HAP-1 (cell line): Measurements from ENCODE around the gene KPNB1.

Experiments used
- DNase-seq, 2 experiments: peaks; one replicate each; pipeline ENCODE4 v3.0.0-alpha.2; 2016 to 2020; ENCODE audit warnings: low spot score in 2 of 2
- H3K27me3 ChIP-seq: fragments of 250-450 bp; sonication (Bioruptor Pico); 2 replicates; pipeline ENCODE4 v1.5.1; 2020; ENCODE audit warnings: low read depth, mild to moderate bottlenecking, moderate library complexity
- H3K36me3 ChIP-seq: fragments of 250-450 bp; sonication (Bioruptor Pico); replicated peaks from 2 replicates; pipeline ENCODE4 v1.5.1; 2020; ENCODE audit warnings: mild to moderate bottlenecking
- H3K4me1 ChIP-seq: fragments of 250-450 bp; sonication (Bioruptor Pico); 2 replicates; pipeline ENCODE4 v1.5.1; 2020; ENCODE audit warnings: mild to moderate bottlenecking
- H3K4me3 ChIP-seq: fragments of 250-450 bp; sonication (Bioruptor Pico); 2 replicates; pipeline ENCODE4 v1.5.1; 2020; ENCODE audit warnings: mild to moderate bottlenecking, moderate library complexity
- H3K9me3 ChIP-seq: fragments of 250-450 bp; sonication (Bioruptor Pico); 2 replicates; pipeline ENCODE4 v1.5.1; 2020; ENCODE audit warnings: mild to moderate bottlenecking, moderate library complexity
- in situ Hi-C: fragments of 300-500 bp; cut with MboI; formaldehyde crosslinking; loops from 3 replicates; pipeline ENCODE4 v1.14.3; 2020; ENCODE audit warnings: low sequenced_read_pairs, inconsistent platforms, mixed read lengths

Gene KPNB1

DNA sequence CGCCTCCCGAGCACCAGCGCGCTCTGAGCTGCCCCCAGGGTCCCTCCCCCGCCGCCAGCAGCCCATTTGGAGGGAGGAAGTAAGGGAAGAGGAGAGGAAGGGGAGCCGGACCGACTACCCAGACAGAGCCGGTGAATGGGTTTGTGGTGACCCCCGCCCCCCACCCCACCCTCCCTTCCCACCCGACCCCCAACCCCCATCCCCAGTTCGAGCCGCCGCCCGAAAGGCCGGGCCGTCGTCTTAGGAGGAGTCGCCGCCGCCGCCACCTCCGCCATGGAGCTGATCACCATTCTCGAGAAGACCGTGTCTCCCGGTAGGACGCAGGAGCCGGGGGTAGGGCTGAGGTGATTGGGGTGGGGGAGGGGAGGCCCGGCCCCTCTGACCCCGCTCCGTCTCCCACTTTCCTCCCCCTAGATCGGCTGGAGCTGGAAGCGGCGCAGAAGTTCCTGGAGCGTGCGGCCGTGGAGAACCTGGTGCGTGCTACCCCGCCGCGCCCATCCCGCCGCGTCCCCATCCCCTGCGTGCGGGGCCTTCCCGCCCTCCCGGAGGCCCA lies 329 bp downstream of the KPNB1 start:
- Histone ChIP-seq H3K4me3 (peak overlapping the region; percentile 81), H3K27me3 (no peaks in the 10 kb centered on the region), H3K4me1 (peaks cover 28% of the 10 kb centered on the region), H3K9me3 (no peaks in the 10 kb centered on the region), H3K36me3 (peaks cover 44% of the 10 kb centered on the region)
- in situ Hi-C loops, result loop anchor here (25.0 kb wide), 1 partner anchor 938 kb away; no protein-coding TSS in a partner anchor
- DNase-seq, result no peak

DNA sequence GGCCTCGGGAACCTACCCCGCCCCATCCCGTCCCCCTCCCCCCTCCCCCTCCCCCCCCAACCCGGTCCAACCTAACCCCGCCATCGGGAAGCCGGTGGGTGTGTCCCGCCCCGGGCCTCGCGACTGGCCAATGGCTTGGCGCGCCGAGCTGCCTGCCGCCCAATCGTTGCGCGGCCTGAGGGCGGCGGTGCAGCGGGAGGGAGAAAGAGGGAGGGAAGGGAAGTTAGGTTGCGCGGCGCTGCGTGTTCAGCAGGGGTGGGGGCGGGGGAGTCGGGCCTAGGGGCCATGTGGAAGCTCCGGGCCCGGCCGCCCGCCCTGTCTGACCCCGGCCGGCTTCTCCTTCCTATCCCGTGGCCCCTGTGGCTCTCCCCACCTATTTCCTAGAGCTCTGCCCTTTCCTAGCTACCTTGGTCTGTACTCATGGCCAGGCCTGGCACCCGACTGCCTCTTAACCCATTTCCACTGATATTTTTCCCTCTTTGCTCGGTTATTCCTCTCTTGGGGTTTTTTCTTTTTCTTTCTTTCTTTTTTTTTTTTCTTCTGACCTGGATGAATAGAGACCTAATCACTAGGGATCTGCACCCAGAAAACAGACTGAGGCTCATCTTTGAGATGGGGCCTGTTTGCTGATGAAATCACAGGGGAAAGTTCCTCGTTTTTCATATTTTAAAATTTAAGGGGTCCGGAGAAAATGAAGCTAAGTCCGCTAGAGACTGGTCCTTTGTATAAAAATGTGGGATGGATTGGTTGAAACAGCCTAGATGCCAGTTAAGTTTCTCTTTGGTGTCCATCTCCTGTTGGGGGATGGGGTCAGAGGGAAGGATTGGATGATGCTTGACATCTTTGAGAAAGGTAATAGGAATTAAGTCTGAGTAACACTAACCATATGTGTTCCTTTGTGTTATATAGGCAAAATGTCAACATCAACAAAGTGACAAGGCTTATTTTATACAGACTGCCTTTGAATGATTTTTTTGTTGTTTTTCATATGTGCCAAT lies 1.1 kb downstream of the KPNB1 start:
- no peaks in the 10 kb centered on the region for H3K27me3 ChIP-seq
- DNase-seq, result peak; percentile 95 to 98
- peak overlapping the region; percentile 81 for H3K4me3 ChIP-seq
- H3K9me3 ChIP-seq, result no peaks in the 10 kb centered on the region
- in situ Hi-C loops, result no loop called here
- peaks cover 52% of the 10 kb centered on the region for H3K36me3 ChIP-seq
- peaks cover 28% of the 10 kb centered on the region for H3K4me1 ChIP-seq

DNA sequence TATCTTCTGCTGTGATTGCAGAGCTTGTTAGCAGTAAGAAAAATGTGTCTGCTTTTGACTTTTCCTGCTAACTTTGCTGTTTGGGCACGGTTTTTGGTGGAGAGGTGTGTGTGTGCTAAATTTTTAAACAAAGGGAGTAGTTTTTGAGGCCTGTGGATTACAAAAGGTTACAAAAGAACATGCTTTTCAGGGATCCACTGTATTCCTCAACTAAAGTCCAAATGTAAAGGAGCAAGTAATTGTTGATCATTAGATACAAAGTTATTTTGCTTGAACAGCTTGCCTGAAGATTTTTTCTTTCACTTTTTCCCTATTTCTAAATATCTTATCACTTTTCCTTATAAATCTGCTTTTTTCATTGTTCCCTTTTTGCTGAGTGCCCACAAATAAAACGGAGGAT lies 2.0 kb downstream of the KPNB1 start:
- H3K36me3 ChIP-seq, result peaks cover 61% of the 10 kb centered on the region
- in situ Hi-C loops, result no loop called here
- peaks cover 28% of the 10 kb centered on the region for H3K4me1 ChIP-seq
- H3K9me3 ChIP-seq, result no peaks in the 10 kb centered on the region
- peak overlapping the region; percentile 81; the same call in 1 of the 2 replicates for H3K4me3 ChIP-seq
- DNase-seq, result no peak
- no peaks in the 10 kb centered on the region for H3K27me3 ChIP-seq

DNA sequence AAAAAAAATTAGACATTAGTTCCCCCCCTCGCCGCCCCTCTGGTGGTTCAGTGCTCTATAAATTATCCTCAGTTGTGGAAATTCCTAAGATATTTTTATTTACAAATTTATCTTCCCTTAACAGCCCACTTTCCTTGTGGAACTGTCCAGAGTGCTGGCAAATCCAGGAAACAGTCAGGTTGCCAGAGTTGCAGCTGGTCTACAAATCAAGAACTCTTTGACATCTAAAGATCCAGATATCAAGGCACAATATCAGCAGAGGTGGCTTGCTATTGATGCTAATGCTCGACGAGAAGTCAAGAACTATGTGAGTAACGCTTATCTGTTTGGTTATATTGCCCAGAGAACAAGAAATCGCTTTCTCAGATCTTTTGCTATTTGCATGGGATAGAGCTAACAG lies 2.9 kb downstream of the KPNB1 start:
- Histone ChIP-seq H3K36me3 (peaks cover 69% of the 10 kb centered on the region), H3K4me1 (peaks cover 28% of the 10 kb centered on the region)
- in situ Hi-C loops, result no loop called here

DNA sequence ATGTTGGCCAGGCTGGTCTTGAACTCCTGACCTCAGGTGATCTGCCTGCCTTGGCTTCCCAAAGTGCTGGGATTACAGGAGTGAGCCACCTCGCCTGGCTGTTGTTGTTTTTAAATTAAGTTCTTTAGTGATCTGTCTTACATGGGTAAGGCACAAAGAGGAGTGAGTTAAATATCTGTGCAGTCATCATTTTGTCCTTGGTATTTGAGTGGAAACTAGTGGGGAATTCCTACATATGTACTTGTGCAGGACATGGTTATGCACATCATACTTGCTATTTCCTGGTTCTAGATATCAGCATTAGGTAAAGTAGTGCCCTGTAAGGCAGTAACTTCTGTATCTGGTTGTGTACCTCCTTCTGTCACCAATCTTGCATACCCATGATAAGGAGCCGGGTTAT lies 3.7 kb downstream of the KPNB1 start:
- Histone ChIP-seq H3K27me3 (no peaks in the 10 kb centered on the region), H3K4me3 (no peak overlapping the region), H3K36me3 (peaks cover 78% of the 10 kb centered on the region), H3K4me1 (peaks cover 27% of the 10 kb centered on the region), H3K9me3 (no peaks in the 10 kb centered on the region)
- no peak for DNase-seq
- in situ Hi-C loops, result no loop called here

More for the DNA sequence above, 2.9 kb downstream of the KPNB1 start:
- H3K27me3 ChIP-seq, result no peaks in the 10 kb centered on the region
- no peaks in the 10 kb centered on the region for H3K9me3 ChIP-seq
- DNase-seq, result no peak
- no peak overlapping the region for H3K4me3 ChIP-seq

DNA sequence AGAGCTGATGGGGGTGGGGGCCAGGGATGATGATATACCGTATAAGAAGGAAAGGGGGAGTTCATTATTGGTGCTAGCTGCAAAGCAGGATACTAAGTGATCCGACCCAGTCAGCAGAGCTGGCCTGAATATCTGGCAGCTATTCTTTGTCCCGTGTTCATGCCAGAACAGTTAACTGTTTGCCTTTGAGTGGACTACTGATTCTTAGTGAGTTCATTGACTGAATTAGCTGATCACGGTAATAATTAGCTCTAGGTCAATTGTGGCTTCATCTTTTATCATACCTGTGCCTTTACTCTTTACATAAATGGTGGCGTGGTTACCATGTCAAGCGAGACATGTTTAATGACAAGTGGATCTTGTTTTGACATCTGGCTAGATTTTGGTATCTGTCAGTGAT lies 5.3 kb downstream of the KPNB1 start:
- H3K9me3 ChIP-seq, result no peaks in the 10 kb centered on the region
- H3K4me3 ChIP-seq, result no peak overlapping the region
- H3K27me3 ChIP-seq, result no peaks in the 10 kb centered on the region
- peaks cover 93% of the 10 kb centered on the region for H3K36me3 ChIP-seq
- H3K4me1 ChIP-seq, result peaks cover 23% of the 10 kb centered on the region
- in situ Hi-C loops, result no loop called here
- DNase-seq, result no peak

DNA sequence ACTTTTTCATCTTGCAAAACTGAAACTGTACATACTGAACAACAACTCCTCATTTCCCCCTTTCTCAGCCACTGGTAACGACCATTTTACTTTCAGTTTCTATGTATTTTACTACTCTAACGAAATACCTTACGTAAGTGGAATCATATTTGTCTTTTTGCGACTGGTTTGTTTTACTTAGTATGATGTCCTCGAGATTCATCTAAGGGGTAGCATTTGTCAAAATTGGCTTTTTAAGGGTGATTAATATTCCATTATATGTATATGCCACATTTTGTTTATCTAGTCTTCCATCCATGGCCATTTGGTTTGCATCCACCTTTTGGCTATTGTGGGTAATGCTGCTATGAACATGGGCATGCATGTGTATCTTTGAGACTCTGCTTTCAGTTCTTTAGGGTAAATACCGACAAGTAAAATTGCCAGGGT lies 10.4 kb downstream of the KPNB1 start:
- H3K27me3 ChIP-seq, result no peaks in the 10 kb centered on the region
- no peaks in the 10 kb centered on the region for H3K9me3 ChIP-seq
- DNase-seq, result no peak
- peaks cover 96% of the 10 kb centered on the region for H3K36me3 ChIP-seq
- peaks cover 13% of the 10 kb centered on the region for H3K4me1 ChIP-seq
- in situ Hi-C loops, result no loop called here
- H3K4me3 ChIP-seq, result no peak overlapping the region

DNA sequence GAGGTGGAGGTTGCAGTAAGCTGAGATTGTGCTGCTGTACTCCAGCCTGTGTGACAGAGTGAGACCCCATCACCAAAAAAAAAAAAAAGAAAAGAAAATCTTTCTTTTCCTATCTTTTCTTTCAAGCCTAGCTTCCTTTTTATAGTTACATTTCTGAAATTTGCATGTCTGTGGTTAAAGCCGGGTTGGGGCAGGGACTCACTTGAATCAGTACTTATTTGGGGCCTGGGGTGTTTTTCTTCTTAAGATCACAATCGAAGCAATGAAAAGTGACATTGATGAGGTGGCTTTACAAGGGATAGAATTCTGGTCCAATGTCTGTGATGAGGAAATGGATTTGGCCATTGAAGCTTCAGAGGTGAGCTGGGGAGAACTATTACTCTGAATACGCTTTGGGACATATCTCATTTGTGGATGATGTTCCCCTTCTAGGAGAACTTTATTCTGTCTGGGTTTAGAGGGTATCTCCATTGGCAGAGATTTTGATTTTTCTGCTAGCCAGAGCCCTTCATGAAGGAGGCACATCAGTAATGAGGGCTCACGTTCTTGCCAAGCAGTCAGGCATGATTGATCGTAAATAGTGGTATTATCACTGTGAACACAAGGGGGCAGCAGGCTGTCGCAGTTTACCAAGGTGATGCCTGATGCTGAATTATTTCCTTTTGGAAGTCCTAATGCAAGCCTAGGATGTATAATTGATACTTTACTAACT lies 14.3 kb downstream of the KPNB1 start:
- Histone ChIP-seq H3K4me3 (no peak overlapping the region), H3K4me1 (peaks cover 22% of the 10 kb centered on the region), H3K9me3 (no peaks in the 10 kb centered on the region), H3K27me3 (no peaks in the 10 kb centered on the region), H3K36me3 (peaks cover 93% of the 10 kb centered on the region)
- peak; percentile 49 to 76 for DNase-seq
- in situ Hi-C loops, result no loop called here

DNA sequence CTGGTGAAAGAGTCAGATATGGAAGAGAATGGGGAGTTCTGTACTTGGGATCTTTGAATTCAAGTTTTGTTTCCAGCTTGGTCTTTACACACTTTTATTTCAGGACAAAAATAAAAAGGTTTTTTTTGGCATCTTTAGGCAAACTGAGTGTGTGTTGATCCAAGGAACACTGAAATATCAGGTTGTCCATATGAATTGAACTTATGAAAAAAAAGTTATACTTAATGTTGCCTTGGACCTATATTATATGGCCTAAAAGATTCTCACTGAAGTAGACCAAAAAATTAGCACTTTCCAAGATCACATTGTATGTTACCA lies 14.9 kb downstream of the KPNB1 start:
- H3K4me3 ChIP-seq, result no peak overlapping the region
- DNase-seq, result no peak

DNA sequence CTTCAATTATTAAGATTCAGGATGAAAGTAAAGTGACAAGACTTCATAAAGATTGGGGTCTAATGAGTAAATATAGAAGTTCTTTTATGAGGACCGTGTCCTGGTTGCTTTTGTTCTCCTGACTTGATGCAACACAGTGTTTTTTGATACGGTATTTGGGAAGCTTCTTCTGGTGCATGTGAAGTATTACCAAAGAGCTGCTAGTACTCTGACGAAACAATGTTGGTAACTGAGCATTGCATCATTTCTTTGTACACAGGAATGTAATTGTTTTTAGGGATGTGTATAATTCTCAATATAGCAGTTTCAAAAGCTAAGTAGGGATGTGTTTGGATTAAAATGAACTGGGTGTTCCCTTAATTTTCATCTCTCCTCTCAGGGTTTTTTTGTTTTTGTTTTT lies 15.9 kb downstream of the KPNB1 start:
- Histone ChIP-seq H3K36me3 (peaks cover 93% of the 10 kb centered on the region), H3K9me3 (no peaks in the 10 kb centered on the region), H3K4me3 (no peak overlapping the region), H3K4me1 (peaks cover 19% of the 10 kb centered on the region), H3K27me3 (no peaks in the 10 kb centered on the region)
- in situ Hi-C loops, result no loop called here
- no peak for DNase-seq

More for the DNA sequence above, 14.9 kb downstream of the KPNB1 start:
- no peaks in the 10 kb centered on the region for H3K27me3 ChIP-seq
- H3K9me3 ChIP-seq, result no peaks in the 10 kb centered on the region
- peaks cover 93% of the 10 kb centered on the region for H3K36me3 ChIP-seq
- in situ Hi-C loops, result no loop called here
- H3K4me1 ChIP-seq, result peaks cover 22% of the 10 kb centered on the region

DNA sequence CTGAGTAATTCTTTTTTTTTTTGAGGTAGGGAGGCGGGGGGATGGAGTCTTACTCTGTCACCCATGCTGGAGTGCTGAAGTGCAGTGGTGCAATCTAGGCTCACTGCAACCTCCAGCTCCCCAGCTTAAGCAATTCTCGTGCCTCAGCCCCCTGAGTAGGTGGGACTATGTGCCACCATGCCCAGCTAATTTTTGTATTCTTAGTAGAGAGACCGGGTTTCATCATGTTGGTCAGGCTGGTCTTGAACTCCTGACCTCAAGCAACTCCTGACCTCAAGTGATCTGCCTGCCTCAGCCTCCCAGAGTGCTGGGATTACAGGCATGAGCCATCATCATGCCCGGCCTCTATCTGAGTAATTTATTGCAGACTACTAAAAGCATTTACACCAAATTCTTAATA lies 19.4 kb downstream of the KPNB1 start:
- no peaks in the 10 kb centered on the region for H3K9me3 ChIP-seq
- peaks cover 18% of the 10 kb centered on the region for H3K4me1 ChIP-seq

DNA sequence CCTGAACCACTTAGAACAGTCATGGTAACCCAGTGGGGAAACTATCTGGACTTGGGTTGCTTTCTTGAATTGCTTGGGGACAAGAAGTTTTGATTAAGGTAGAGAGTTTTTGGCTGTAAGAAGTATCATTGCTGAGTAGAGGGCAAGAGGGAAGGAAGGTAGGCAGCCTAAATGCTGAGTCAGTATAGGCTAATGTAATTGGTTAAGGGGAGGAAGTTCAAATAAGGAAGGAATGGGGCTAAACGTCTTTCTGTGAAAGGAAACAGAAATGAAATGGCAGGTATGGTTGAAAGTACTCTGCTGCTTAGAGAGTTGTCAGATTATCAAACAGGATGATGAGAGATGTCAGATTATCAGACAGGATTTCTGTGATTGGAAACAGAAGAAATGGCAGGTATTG lies 20.3 kb downstream of the KPNB1 start:
- Histone ChIP-seq H3K4me3 (no peak overlapping the region), H3K36me3 (peaks cover 97% of the 10 kb centered on the region), H3K27me3 (no peaks in the 10 kb centered on the region), H3K9me3 (no peaks in the 10 kb centered on the region), H3K4me1 (peaks cover 8% of the 10 kb centered on the region)
- in situ Hi-C loops, result no loop called here
- DNase-seq, result no peak

More for the DNA sequence above, 19.4 kb downstream of the KPNB1 start:
- Histone ChIP-seq H3K4me3 (no peak overlapping the region), H3K27me3 (no peaks in the 10 kb centered on the region), H3K36me3 (peaks cover 97% of the 10 kb centered on the region)
- in situ Hi-C loops, result no loop called here
- no peak for DNase-seq

DNA sequence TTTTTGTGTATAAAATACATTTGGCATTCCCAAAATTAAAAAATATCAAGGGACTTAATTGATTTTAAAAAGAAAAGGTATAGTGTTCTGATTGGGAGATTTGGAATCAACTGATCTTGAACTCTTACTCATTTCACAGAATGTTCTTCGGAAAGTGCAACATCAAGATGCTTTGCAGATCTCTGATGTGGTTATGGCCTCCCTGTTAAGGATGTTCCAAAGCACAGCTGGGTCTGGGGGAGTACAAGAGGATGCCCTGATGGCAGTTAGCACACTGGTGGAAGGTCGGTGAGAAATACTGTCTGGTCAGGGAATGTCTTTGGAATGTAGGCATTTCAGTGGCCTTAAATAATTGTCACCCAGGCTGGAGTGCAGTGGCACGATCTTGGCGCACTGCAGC lies 24.8 kb downstream of the KPNB1 start:
- H3K9me3 ChIP-seq, result no peaks in the 10 kb centered on the region
- in situ Hi-C loops, result no loop called here
- no peaks in the 10 kb centered on the region for H3K4me1 ChIP-seq
- no peak overlapping the region for H3K4me3 ChIP-seq
- H3K27me3 ChIP-seq, result no peaks in the 10 kb centered on the region
- DNase-seq, result no peak
- peaks cover 99% of the 10 kb centered on the region for H3K36me3 ChIP-seq
